ENCODE results near the gene RNLS.

RNLS gene

GRCh38 chr10:88477343-88478085 lies 105.6 kb downstream of the RNLS start:
- Histone ChIP-seq H3K36me3 (ENCODE audit: control insufficient read depth in 2 of 2, insufficient read depth in 1 of 2, low read length in 2 of 2) (no peaks in the 10 kb centered on the region), H3K27ac (ENCODE audit: extremely low read depth, low read depth, low read length) (no peak overlapping the region), H3K4me1 (ENCODE audit: control insufficient read depth, insufficient read depth, low read length) (peaks cover 11% of the 10 kb centered on the region), H3K4me3 (ENCODE audit: low read depth, low read length) (no peak overlapping the region), H3K9me3 (ENCODE audit: control insufficient read depth, insufficient read depth, low read depth, low read length) (no peaks in the 10 kb centered on the region)
- CTCF ChIA-PET: interaction anchor here (0.6 kb wide), 1 partner anchor 289 kb away, joined by 3 read pairs; no protein-coding TSS in a partner anchor
- POLR2A ChIA-PET: no interaction called here
- TF ChIP-seq ZSCAN16 (tag by site-specific recombination; IDR thresholded peaks at IDR 0.05) (no peak), ZNF518A (tag by site-specific recombination; conservative IDR thresholded peaks at IDR 0.05; ENCODE audit: low read depth) (no peak), RBAK (tag by site-specific recombination; IDR thresholded peaks at IDR 0.05) (no peak), ZNF10 (tag by site-specific recombination; IDR thresholded peaks at IDR 0.05) (no peak), ZNF366 (tag by site-specific recombination; conservative IDR thresholded peaks at IDR 0.05) (0 out of 2 replicates have a peak, but pooled peaks have one; percentile 25), ZNF112 (tag by site-specific recombination; IDR thresholded peaks at IDR 0.05) (no peak)

- no peak overlapping the region for H3K4me3 ChIP-seq (ENCODE audit: low read depth, low read length)
- ChIA-PET POLR2A (no interaction called here), CTCF (interaction anchor here (0.6 to 0.7 kb wide), 2 partner anchors 295 to 458 kb away, joined by 3 to 4 read pairs; no protein-coding TSS in a partner anchor)
- no peak overlapping the region; the same call in 1 of the 2 replicates for H3K27ac ChIP-seq (ENCODE audit: extremely low read depth, low read depth, low read length)
- H3K4me1 ChIP-seq (ENCODE audit: control insufficient read depth, insufficient read depth, low read length): peaks cover 11% of the 10 kb centered on the region
- no peaks in the 10 kb centered on the region for H3K9me3 ChIP-seq (ENCODE audit: control insufficient read depth, insufficient read depth, low read depth, low read length)
- TF ChIP-seq BCL6B (tag by site-specific recombination; IDR thresholded peaks at IDR 0.05) (no peak), ZNF645 (tag by site-specific recombination; IDR thresholded peaks at IDR 0.05) (no peak), MZF1 (tag by site-specific recombination; IDR thresholded peaks at IDR 0.05; ENCODE audit: borderline replicate concordance) (no peak), OSR2 (tag by site-specific recombination; IDR thresholded peaks at IDR 0.05) (no peak)
- H3K36me3 ChIP-seq (ENCODE audit: control insufficient read depth in 2 of 2, insufficient read depth in 1 of 2, low read length in 2 of 2): no peaks in the 10 kb centered on the region
Measured at GRCh38 chr10:88474884-88475844, 108.0 kb downstream of the RNLS start.
